IMR-90 (cell line): ENCODE measurements around the gene MRPL49. TPM values are rescaled to one million over a fixed set of nuclear protein-coding genes. Genes with fewer than 3 reads are reported as not detected.

ENCODE experiments used
- ATAC-seq: fragments of 200-7000 bp; cut with Tn5 transposase; 2 replicates; pipeline ENCODE4 v1.9.1; 2020; ENCODE audit warnings: low read depth, mild to moderate bottlenecking, moderate library complexity
- BruUV-seq: library from RNA; stranded (reverse); fragments of 400-500 nt; replicated peaks from 2 replicates; lab custom pipeline; 2021; lab: Mats Ljungman, UMichigan
- CTCF ChIA-PET: fragments of 300-600 bp; formaldehyde crosslinking; extraction: SDS; loops from one replicate; lab custom pipeline; 2021; ENCODE audit warnings: antibody characterized with exemption; lab: Yijun Ruan, JAX
- POLR2A ChIA-PET: fragments of 300-600 bp; sonication (Branson Sonifier 250); formaldehyde crosslinking; loops from one replicate; lab custom pipeline; 2022; ENCODE audit warnings: antibody characterized with exemption; ENCODE audit not compliant: unreplicated experiment; lab: Charles Lee
- DNase-seq: peaks from one replicate; pipeline ENCODE4 v3.0.0; 2013
- H2AFZ ChIP-seq: replicated peaks from 2 replicates; pipeline ENCODE3; 2013; ENCODE audit warnings: low read length, mild to moderate bottlenecking; ENCODE audit not compliant: poor library complexity
- H2AK5ac ChIP-seq: 2 replicates; pipeline ENCODE4 v1.6.1; 2013; ENCODE audit warnings: low read depth, low read length, inconsistent platforms
- H2AK9ac ChIP-seq: replicated peaks from 2 replicates; pipeline ENCODE3; 2013; ENCODE audit warnings: mild to moderate bottlenecking, low read depth, low read length, moderate library complexity; ENCODE audit not compliant: poor library complexity
- H2BK120ac ChIP-seq: 2 replicates; pipeline ENCODE4 v1.6.1; 2013; ENCODE audit warnings: low read depth, low read length, inconsistent platforms
- H2BK15ac ChIP-seq: 3 replicates; pipeline ENCODE4 v1.6.1; 2013; ENCODE audit warnings: low read depth, low read length, inconsistent platforms
- H2BK20ac ChIP-seq: 2 replicates; pipeline ENCODE4 v1.6.1; 2013; ENCODE audit warnings: low read depth, mild to moderate bottlenecking, inconsistent platforms, low read length, moderate library complexity
- H2BK5ac ChIP-seq: 2 replicates; pipeline ENCODE4 v1.6.1; 2013; ENCODE audit warnings: mild to moderate bottlenecking, low read depth, low read length, inconsistent platforms; ENCODE audit not compliant: poor library complexity, severe bottlenecking
- H3K14ac ChIP-seq: replicated peaks from 2 replicates; pipeline ENCODE4 v1.6.1; 2013; ENCODE audit warnings: low read depth, low read length, inconsistent platforms
- H3K18ac ChIP-seq: 2 replicates; pipeline ENCODE4 v1.6.1; 2013; ENCODE audit warnings: low read depth, low read length, control low read depth
- H3K23ac ChIP-seq: 2 replicates; pipeline ENCODE4 v1.6.1; 2013; ENCODE audit warnings: low read depth, low read length, inconsistent platforms
- H3K27ac ChIP-seq: 2 replicates; pipeline ENCODE4 v1.5.1; 2013; ENCODE audit warnings: mild to moderate bottlenecking, control low read depth, low read length; ENCODE audit not compliant: insufficient read depth
- H3K27me3 ChIP-seq: 2 replicates; pipeline ENCODE4 v1.6.1; 2013; ENCODE audit warnings: low read length; ENCODE audit not compliant: control insufficient read depth, insufficient read depth
- H3K36me3 ChIP-seq: 2 replicates; pipeline ENCODE4 v1.6.1; 2013; ENCODE audit warnings: low read length, mixed read lengths; ENCODE audit not compliant: control insufficient read depth, insufficient read depth
- H3K4ac ChIP-seq: 2 replicates; pipeline ENCODE4 v1.6.1; 2013; ENCODE audit warnings: low read depth, low read length, inconsistent platforms
- H3K4me1 ChIP-seq: 2 replicates; pipeline ENCODE4 v1.6.1; 2013; ENCODE audit warnings: low read length, mixed read lengths; ENCODE audit not compliant: control insufficient read depth, insufficient read depth
- H3K4me2 ChIP-seq: 2 replicates; pipeline ENCODE4 v1.6.1; 2013; ENCODE audit warnings: low read depth, mild to moderate bottlenecking, control low read depth, low read length, moderate library complexity
- H3K4me3 ChIP-seq: 2 replicates; pipeline ENCODE4 v1.5.1; 2013; ENCODE audit warnings: low read depth, mild to moderate bottlenecking, control low read depth, low read length, moderate library complexity; ENCODE audit not compliant: insufficient read depth
- H3K56ac ChIP-seq: 2 replicates; pipeline ENCODE4 v1.6.1; 2013; ENCODE audit warnings: low read length, inconsistent platforms; ENCODE audit not compliant: insufficient read depth; ENCODE audit errors: extremely low read depth
- H3K79me1 ChIP-seq, 2 experiments: 2 replicates each; pipeline ENCODE4 v1.6.1; 2013; ENCODE audit warnings: low read length in 2 of 2, inconsistent platforms in 1 of 2, low read depth in 1 of 2
- H3K9ac ChIP-seq: 2 replicates; pipeline ENCODE4 v1.6.1; 2013; ENCODE audit warnings: low read depth, low read length, control low read depth
- H3K9me1 ChIP-seq: 2 replicates; pipeline ENCODE4 v1.6.1; 2013; ENCODE audit warnings: low read length, inconsistent platforms; ENCODE audit not compliant: insufficient read depth
- H3K9me3 ChIP-seq: 2 replicates; pipeline ENCODE4 v1.6.1; 2013; ENCODE audit warnings: low read length; ENCODE audit not compliant: control insufficient read depth, insufficient read depth
- H4K20me1 ChIP-seq: 2 replicates; pipeline ENCODE4 v1.6.1; 2013; ENCODE audit warnings: low read length, inconsistent platforms; ENCODE audit not compliant: insufficient read depth
- H4K5ac ChIP-seq: 2 replicates; pipeline ENCODE4 v1.6.1; 2013; ENCODE audit warnings: mild to moderate bottlenecking, low read depth, low read length, control low read depth
- H4K8ac ChIP-seq, 2 experiments: 2 replicates each; pipeline ENCODE4 v1.6.1; 2013; ENCODE audit warnings: low read depth in 2 of 2, low read length in 2 of 2, control low read depth in 1 of 2, inconsistent platforms in 1 of 2
- H4K91ac ChIP-seq: 2 replicates; pipeline ENCODE4 v1.6.1; 2013; ENCODE audit warnings: low read depth, low read length, inconsistent platforms; ENCODE audit not compliant: insufficient read depth
- BHLHE40 ChIP-seq: fragments of 150-350 bp; IDR thresholded peaks from 2 replicates; pipeline ENCODE4 v1.6.1; 2016; ENCODE audit warnings: mild to moderate bottlenecking, low read depth, low read length
- CEBPB ChIP-seq: IDR thresholded peaks from 2 replicates; pipeline ENCODE4 v1.6.1; 2012; ENCODE audit warnings: low read depth, low read length, improper control_type of control experiment
- CHD1 ChIP-seq: IDR thresholded peaks from 2 replicates; pipeline ENCODE4 v1.6.1; 2012; ENCODE audit warnings: low read depth, low read length, improper control_type of control experiment
- CTCF ChIP-seq: conservative IDR thresholded peaks from 2 replicates; pipeline ENCODE4 v1.5.1; 2012; ENCODE audit warnings: mild to moderate bottlenecking, low read depth, low read length, improper control_type of control experiment
- FOS ChIP-seq: fragments of 150-350 bp; IDR thresholded peaks from 2 replicates; pipeline ENCODE4 v1.6.1; 2016; ENCODE audit warnings: low read depth, low read length
- MAZ ChIP-seq: IDR thresholded peaks from 2 replicates; pipeline ENCODE4 v1.6.1; 2012; ENCODE audit warnings: low read depth, mild to moderate bottlenecking, low read length, improper control_type of control experiment, moderate library complexity, borderline replicate concordance
- NFE2L2 ChIP-seq: fragments of 150-350 bp; IDR thresholded peaks from 2 replicates; pipeline ENCODE4 v1.6.1; 2016; ENCODE audit warnings: low read depth, mild to moderate bottlenecking, low read length
- RAD21 ChIP-seq: IDR thresholded peaks from 2 replicates; pipeline ENCODE4 v1.6.1; 2012; ENCODE audit warnings: low read length, improper control_type of control experiment
- RCOR1 ChIP-seq: IDR thresholded peaks from 2 replicates; pipeline ENCODE4 v1.6.1; 2012; ENCODE audit warnings: mild to moderate bottlenecking, low read length, improper control_type of control experiment; ENCODE audit not compliant: insufficient replicate concordance
- RFX5 ChIP-seq: IDR thresholded peaks from 2 replicates; pipeline ENCODE4 v1.8.0; 2012; ENCODE audit warnings: low read depth, mild to moderate bottlenecking, low read length, moderate library complexity
- SMC3 ChIP-seq: fragments of 150-350 bp; IDR thresholded peaks from 2 replicates; pipeline ENCODE4 v1.6.1; 2016; ENCODE audit warnings: low read depth, mild to moderate bottlenecking, antibody characterized with exemption, low read length, moderate library complexity
- USF2 ChIP-seq: fragments of 150-350 bp; IDR thresholded peaks from 2 replicates; pipeline ENCODE4 v1.6.1; 2017; ENCODE audit warnings: mild to moderate bottlenecking, antibody characterized with exemption, low read length, low read depth
- WGBS, 2 experiments: methylation state at CpG; one replicate each; pipeline versions ENCODE4 v1.1.5 to v1.1.7; 2013; ENCODE audit warnings: missing lambda C conversion rate in 2 of 2; ENCODE audit not compliant: insufficient read length in 1 of 2; ENCODE audit errors: extremely low coverage in 2 of 2; 5-methylcytosine and 5-hydroxymethylcytosine counted together
- dilution Hi-C: fragments of 300-500 bp; cut with HindIII; formaldehyde crosslinking; loops from one replicate; pipeline ENCODE4 v1.14.3; 2018; ENCODE audit warnings: low sequenced_read_pairs; ENCODE audit not compliant: unreplicated experiment
- in situ Hi-C: fragments of 300-500 bp; cut with MboI; formaldehyde crosslinking; loops from 3 replicates; pipeline ENCODE4 v1.14.3; 2019; ENCODE audit warnings: low sequenced_read_pairs, inconsistent platforms, mixed read lengths
- intact Hi-C: fragments of 100-400 bp; cut with micrococcal nuclease; formaldehyde crosslinking; loops from 2 replicates; pipeline ENCODE4 v1.10.0; 2022
- polyA plus RNA-seq, 3 experiments: library from polyadenylated mRNA; depleted of rRNA; stranded (reverse); fragments of >200 nt; gene quantifications; 2 replicates each; pipeline ENCODE4 v1.2.3, GENCODE V29; 2012; ENCODE audit warnings: low replicate concordance in 1 of 3
- total RNA-seq: library from RNA; depleted of rRNA; stranded (reverse); fragments of >200 nt; gene quantifications from 2 replicates; pipeline ENCODE4 v1.2.3, GENCODE V29; 2012
- TF ChIP-seq, protein P1 (sequence below): fragments of 150-350 bp; IDR thresholded peaks from 2 replicates; pipeline ENCODE4 v1.6.1; 2016; ENCODE audit warnings: low read depth, mild to moderate bottlenecking, low read length, moderate library complexity, borderline replicate concordance

The MRPL49 gene
- total and polyA plus RNA-seq, 2 of the 4 experiments (the other 2 are of a cell fraction) = 55.2 to 56.8 TPM

- Histone ChIP-seq H3K4me2 (no peak overlapping the region), H2BK15ac (peak overlapping the region; percentile 75; the same call in 2 of the 3 replicates), H2AK9ac (peak overlapping the region; percentile 69), H2BK120ac (peak overlapping the region; percentile 75), H3K27me3 (no peaks in the 10 kb centered on the region), H3K9me1 (peaks cover 10% of the 10 kb centered on the region; the same call in 1 of the 2 replicates), H3K27ac (peak overlapping the region; percentile 72), H4K5ac (peak overlapping the region; percentile 99), H3K36me3 (no peaks in the 10 kb centered on the region), H3K9ac (peak overlapping the region; percentile 27; the same call in 1 of the 2 replicates), H4K8ac (peak overlapping the region; percentile 92 to 100), H3K4me1 (peaks cover 10% of the 10 kb centered on the region), H4K20me1 (no peaks in the 10 kb centered on the region), H2BK5ac (peak overlapping the region; percentile 62), H3K18ac (peak overlapping the region; percentile 70; the same call in 1 of the 2 replicates), H3K79me1 (peaks cover 0 to 5% of the 10 kb centered on the region in 2 experiments; a peak in 1 of 4 replicates), H3K4ac (peak overlapping the region; percentile 84), H3K56ac (peak overlapping the region; percentile 5; the same call in 1 of the 2 replicates), H3K9me3 (no peaks in the 10 kb centered on the region), H4K91ac (peak overlapping the region; percentile 74), H3K14ac (peak overlapping the region; percentile 91), H3K4me3 (no peak overlapping the region), H2BK20ac (peak overlapping the region; percentile 54; the same call in 1 of the 2 replicates), H2AK5ac (peak overlapping the region; percentile 24; the same call in 1 of the 2 replicates), H2AFZ (peak overlapping the region; percentile 94), H3K23ac (peak overlapping the region; percentile 54; the same call in 1 of the 2 replicates)
- POLR2A ChIA-PET = no interaction called here
- intact Hi-C loops (no loop called here), dilution Hi-C loops (no loop called here), in situ Hi-C loops (no loop called here)
- BruUV-seq = no TSS peak
- TF ChIP-seq NFE2L2 (no peak), BHLHE40 (peak; percentile 65), CHD1 (no peak), MAZ (no peak), USF2 (peak; percentile 26; the same call in 1 of the 2 replicates), SMC3 (no peak), RCOR1 (no peak), FOS (no peak), CEBPB (no peak), RAD21 (no peak), RFX5 (no peak), CTCF (no peak)
- TF ChIP-seq, protein P1, sequence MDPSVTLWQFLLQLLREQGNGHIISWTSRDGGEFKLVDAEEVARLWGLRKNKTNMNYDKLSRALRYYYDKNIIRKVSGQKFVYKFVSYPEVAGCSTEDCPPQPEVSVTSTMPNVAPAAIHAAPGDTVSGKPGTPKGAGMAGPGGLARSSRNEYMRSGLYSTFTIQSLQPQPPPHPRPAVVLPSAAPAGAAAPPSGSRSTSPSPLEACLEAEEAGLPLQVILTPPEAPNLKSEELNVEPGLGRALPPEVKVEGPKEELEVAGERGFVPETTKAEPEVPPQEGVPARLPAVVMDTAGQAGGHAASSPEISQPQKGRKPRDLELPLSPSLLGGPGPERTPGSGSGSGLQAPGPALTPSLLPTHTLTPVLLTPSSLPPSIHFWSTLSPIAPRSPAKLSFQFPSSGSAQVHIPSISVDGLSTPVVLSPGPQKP = no peak
- 0% methylated on average over 1 of the region's 11 CpGs; no CpG with 5 or more reads in 1 of the 2 experiments for WGBS, 2 experiments
- ATAC-seq (peak; percentile 80), DNase-seq (peak; percentile 55)
- CTCF ChIA-PET = interaction anchor here (0.8 kb wide), 1 partner anchor 11 kb away, joined by 3 read pairs; no protein-coding TSS in a partner anchor
Observed at GRCh38 chr11:65169164-65169641, 47.1 kb downstream of the MRPL49 start.
